ENCODE measurements around the gene POLG.

POLG gene

GRCh38 chr15:89359471-89360293 lies 25.1 kb upstream of the POLG start:
- Histone ChIP-seq H3K36me3 (peaks cover 13% of the 10 kb centered on the region), H3K9me3 (ENCODE audit: severe bottlenecking) (peaks cover 6% of the 10 kb centered on the region), H3K27me3 (ENCODE audit: insufficient read depth, low read depth, severe bottlenecking) (peaks cover 5% of the 10 kb centered on the region), H3K27ac (peak overlapping the region; percentile 91), H3K4me3 (ENCODE audit: low read depth, low read length) (peak overlapping the region; percentile 40)
- TF ChIP-seq CTCF (IDR thresholded peaks at IDR 0.05; ENCODE audit: low read depth, low read length), result no peak
- DNase-seq, result no peak

- Histone ChIP-seq H3K36me3 (peaks cover 6% of the 10 kb centered on the region), H3K27me3 (ENCODE audit: insufficient read depth, low read depth, severe bottlenecking) (peaks cover 5% of the 10 kb centered on the region), H3K9me3 (ENCODE audit: severe bottlenecking) (peaks cover 6% of the 10 kb centered on the region), H3K4me3 (ENCODE audit: low read depth, low read length) (peak overlapping the region; percentile 40), H3K27ac (peak overlapping the region; percentile 91)
- peak; percentile 76 for DNase-seq
- peak; percentile 87 for TF ChIP-seq CTCF (IDR thresholded peaks at IDR 0.05; ENCODE audit: low read depth, low read length)
These were observed 24.3 kb upstream of the POLG start for GRCh38 chr15:89358755-89359439.

- peaks cover 6% of the 10 kb centered on the region for H3K9me3 ChIP-seq (ENCODE audit: severe bottlenecking)
- no peak for DNase-seq
- H3K27ac ChIP-seq, result peak overlapping the region; percentile 91
- TF ChIP-seq CTCF (IDR thresholded peaks at IDR 0.05; ENCODE audit: low read depth, low read length), result no peak
- H3K27me3 ChIP-seq (ENCODE audit: insufficient read depth, low read depth, severe bottlenecking), result peaks cover 5% of the 10 kb centered on the region
- peak overlapping the region; percentile 40 for H3K4me3 ChIP-seq (ENCODE audit: low read depth, low read length)
- H3K36me3 ChIP-seq, result peaks cover 4% of the 10 kb centered on the region; the same call in 1 of the 2 replicates
These were observed 23.8 kb upstream of the POLG start for GRCh38 chr15:89358435-89358754.

- TF ChIP-seq CTCF (IDR thresholded peaks at IDR 0.05; ENCODE audit: low read depth, low read length), result peak; percentile 47; the same call in 1 of the 2 replicates
- Histone ChIP-seq H3K36me3 (no peaks in the 10 kb centered on the region), H3K4me3 (ENCODE audit: low read depth, low read length) (no peak overlapping the region), H3K9me3 (ENCODE audit: severe bottlenecking) (peaks cover 6% of the 10 kb centered on the region), H3K27ac (peak overlapping the region; percentile 31; the same call in 1 of the 2 replicates), H3K27me3 (ENCODE audit: insufficient read depth, low read depth, severe bottlenecking) (peaks cover 5% of the 10 kb centered on the region)
- DNase-seq, result peak; percentile 48
These were observed 22.1 kb upstream of the POLG start for GRCh38 chr15:89356634-89357298.

GRCh38 chr15:89353991-89354390 lies 19.4 kb upstream of the POLG start:
- no peak for DNase-seq
- TF ChIP-seq CTCF (IDR thresholded peaks at IDR 0.05; ENCODE audit: low read depth, low read length), result no peak
- H3K9me3 ChIP-seq (ENCODE audit: severe bottlenecking), result peaks cover 6% of the 10 kb centered on the region
- no peaks in the 10 kb centered on the region for H3K36me3 ChIP-seq
- H3K27ac ChIP-seq, result no peak overlapping the region
- H3K27me3 ChIP-seq (ENCODE audit: insufficient read depth, low read depth, severe bottlenecking), result peaks cover 5% of the 10 kb centered on the region
- no peak overlapping the region for H3K4me3 ChIP-seq (ENCODE audit: low read depth, low read length)

Measured in WERI-Rb-1 (cell line).